Stomach (tissue), 9 donors: ENCODE measurements around the gene SARDH. TPM values are rescaled to one million over a fixed set of nuclear protein-coding genes. Genes with fewer than 3 reads are reported as not detected.

Experiments
- DNase-seq, 2 donors: peaks; one replicate each; pipeline versions ENCODE4 v3.0.0 to v3.0.0-alpha.2; 2013 to 2019
- H3K27ac ChIP-seq, 5 donors: fragments of 200-600 bp in 4 of 5; sonication (generic) in 4 of 5; one replicate each; pipeline ENCODE4 v1.5.1; 2013 to 2019; ENCODE audit warnings: mild to moderate bottlenecking in 1 of 5, moderate library complexity in 1 of 5
- H3K27me3 ChIP-seq, 3 donors: fragments of 200-600 bp; sonication (generic); one replicate each; pipeline ENCODE4 v1.5.1; 2017 to 2019; ENCODE audit warnings: mixed run types in 1 of 3
- H3K36me3 ChIP-seq, 4 donors: fragments of 200-600 bp; sonication (generic); 1 replicate in 3 of 4; 2 replicates in 1 of 4; pipeline ENCODE4 v1.5.1; 2016 to 2019
- H3K4me1 ChIP-seq, 4 donors: fragments of 200-600 bp; sonication (generic); one replicate each; pipeline ENCODE4 v1.5.1; 2016 to 2019
- H3K4me3 ChIP-seq, 4 donors: fragments of 200-600 bp; sonication (generic) in 3 of 4; one replicate each; pipeline ENCODE4 v1.5.1; 2016 to 2019; ENCODE audit warnings: mild to moderate bottlenecking in 1 of 4
- H3K9me3 ChIP-seq, 4 donors: fragments of 200-600 bp; sonication (generic); one replicate each; pipeline ENCODE4 v1.5.1; 2016 to 2019
- EP300 ChIP-seq: sonication (generic); formaldehyde crosslinking; IDR thresholded peaks from one replicate; pipeline ENCODE4 v1.6.1; 2017; ENCODE audit warnings: antibody characterized with exemption
- POLR2A ChIP-seq, 4 donors: fragments of 450-650 bp; IDR thresholded peaks; one replicate each; pipeline ENCODE4 v1.6.1; 2016; ENCODE audit warnings: antibody characterized with exemption in 4 of 4, control low read depth in 2 of 4, mild to moderate bottlenecking in 1 of 4, moderate library complexity in 1 of 4
- POLR2AphosphoS5 ChIP-seq, 3 donors: sonication (generic); formaldehyde crosslinking; IDR thresholded peaks; one replicate each; pipeline ENCODE4 v1.6.1; 2016; ENCODE audit warnings: antibody characterized with exemption in 3 of 3
- WGBS, 5 donors: extraction: QIAGEN DNeasy Blood & Tissue Kit in 3 of 5; methylation state at CpG; one replicate each; pipeline versions ENCODE4 v1.1.5 to v1.1.7; 2013 to 2018; 5-methylcytosine and 5-hydroxymethylcytosine counted together
- intact Hi-C: fragments of 100-400 bp; cut with DNase I; formaldehyde crosslinking; loops from one replicate; pipeline ENCODE4 v1.15.1; 2023; ENCODE audit warnings: low total_unique reads
- polyA plus RNA-seq, 3 donors: library from polyadenylated mRNA; stranded (reverse); fragments of 200-250 nt; gene quantifications; one replicate each; pipeline ENCODE4 v1.2.3, GENCODE V29; 2013
- total RNA-seq, 5 donors: library from RNA; depleted of rRNA; stranded (reverse); fragments of >200 nt; gene quantifications; one replicate each; pipeline versions ENCODE4 v1.1.0 to v1.2.3, GENCODE V29; 2014 to 2016
- TF ChIP-seq, protein P1 (sequence below), 7 experiments: fragments of 450-650 bp in 4 of 7; fragments of 200-600 bp in 3 of 7; sonication (generic) in 3 of 7; IDR thresholded peaks; one replicate each; pipeline ENCODE4 v1.5.1; 2016 to 2019; ENCODE audit warnings: antibody characterized with exemption in 7 of 7, control low read depth in 2 of 7, mild to moderate bottlenecking in 1 of 7
- donor health status: healthy with polysubstance abuse.
- donor health status: Bipolar disorder and iron deficiency.
- donor health status: healthy.

SARDH gene
- total and polyA plus RNA-seq, 8 donors: 0.76 to 15.2 (median 2.6) TPM; not detected in 1

DNA sequence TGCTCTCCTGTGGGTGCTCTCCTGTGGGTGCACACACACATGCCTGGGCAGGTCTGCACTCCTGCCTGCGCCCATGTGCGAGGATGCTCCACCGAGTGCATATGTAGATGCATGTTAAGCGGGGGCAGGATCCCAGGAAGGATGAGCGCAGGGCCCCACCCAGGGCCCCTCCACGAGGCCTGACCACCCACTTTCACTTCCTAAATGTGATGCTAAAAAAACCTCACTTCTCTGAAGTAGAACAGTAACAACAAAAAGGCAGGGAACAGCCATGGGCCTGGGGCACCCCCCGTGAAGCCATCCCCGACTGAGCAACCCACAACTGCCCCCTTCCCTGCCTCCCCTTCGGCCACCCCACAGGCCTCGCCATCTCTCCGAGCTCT, 48.2 kb upstream of the SARDH start:
- intact Hi-C loops: loop anchor here (10.0 kb wide), 1 partner anchor 308 kb away; no protein-coding TSS in a partner anchor
- TF ChIP-seq POLR2AphosphoS5 (IDR thresholded peaks at IDR 0.05): no peak
- TF ChIP-seq POLR2A (IDR thresholded peaks at IDR 0.05): no peak
- TF ChIP-seq, protein P1, sequence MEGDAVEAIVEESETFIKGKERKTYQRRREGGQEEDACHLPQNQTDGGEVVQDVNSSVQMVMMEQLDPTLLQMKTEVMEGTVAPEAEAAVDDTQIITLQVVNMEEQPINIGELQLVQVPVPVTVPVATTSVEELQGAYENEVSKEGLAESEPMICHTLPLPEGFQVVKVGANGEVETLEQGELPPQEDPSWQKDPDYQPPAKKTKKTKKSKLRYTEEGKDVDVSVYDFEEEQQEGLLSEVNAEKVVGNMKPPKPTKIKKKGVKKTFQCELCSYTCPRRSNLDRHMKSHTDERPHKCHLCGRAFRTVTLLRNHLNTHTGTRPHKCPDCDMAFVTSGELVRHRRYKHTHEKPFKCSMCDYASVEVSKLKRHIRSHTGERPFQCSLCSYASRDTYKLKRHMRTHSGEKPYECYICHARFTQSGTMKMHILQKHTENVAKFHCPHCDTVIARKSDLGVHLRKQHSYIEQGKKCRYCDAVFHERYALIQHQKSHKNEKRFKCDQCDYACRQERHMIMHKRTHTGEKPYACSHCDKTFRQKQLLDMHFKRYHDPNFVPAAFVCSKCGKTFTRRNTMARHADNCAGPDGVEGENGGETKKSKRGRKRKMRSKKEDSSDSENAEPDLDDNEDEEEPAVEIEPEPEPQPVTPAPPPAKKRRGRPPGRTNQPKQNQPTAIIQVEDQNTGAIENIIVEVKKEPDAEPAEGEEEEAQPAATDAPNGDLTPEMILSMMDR (IDR thresholded peaks at IDR 0.05): no peak
- no peak for TF ChIP-seq EP300
- no peak overlapping the region for H3K4me3 ChIP-seq
- DNase-seq: no peak
- H3K4me1 ChIP-seq: peaks cover 8 to 34% (median 31%) of the 10 kb centered on the region in 4 donors
- H3K9me3 ChIP-seq: no peaks in the 10 kb centered on the region
- peaks cover 0 to 51% (median 22%) of the 10 kb centered on the region in 4 donors for H3K36me3 ChIP-seq
- WGBS, 5 donors: 82 to 92% (median 88%) methylated on average over 8 to 11 of the region's 11 CpGs
- H3K27ac ChIP-seq: no peak overlapping the region
- H3K27me3 ChIP-seq: no peaks in the 10 kb centered on the region

DNA sequence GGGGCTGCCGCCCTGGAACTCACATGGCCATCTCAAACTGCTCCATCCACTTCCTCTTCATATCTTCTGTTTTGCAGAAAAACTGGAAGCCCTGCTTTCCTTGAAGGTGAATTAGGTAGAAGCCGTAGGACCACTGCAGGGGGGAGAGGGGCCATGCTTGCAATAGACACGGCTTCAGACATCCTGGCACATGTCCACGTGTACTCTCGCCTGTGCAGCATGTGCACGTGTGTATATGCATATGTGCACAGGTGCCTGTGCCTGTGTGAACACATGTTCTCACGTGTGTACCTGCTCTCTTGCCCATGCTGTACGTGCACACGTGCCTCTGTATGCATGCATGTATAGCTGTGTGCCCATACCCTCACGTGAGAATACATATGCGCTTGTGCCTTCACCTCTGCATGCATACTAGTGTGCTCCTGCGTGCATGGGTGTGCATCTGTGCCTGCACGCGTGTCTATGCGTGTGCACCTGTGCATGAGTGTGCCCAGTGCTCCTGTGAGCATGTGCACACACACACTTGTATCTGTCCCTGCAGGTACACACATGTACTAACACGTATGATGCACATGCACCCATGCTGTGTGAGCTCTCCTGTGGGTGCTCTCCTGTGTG, 47.7 kb upstream of the SARDH start:
- DNase-seq: no peak
- Histone ChIP-seq H3K9me3 (no peaks in the 10 kb centered on the region), H3K27ac (no peak overlapping the region), H3K27me3 (no peaks in the 10 kb centered on the region), H3K4me1 (peaks cover 8 to 34% (median 31%) of the 10 kb centered on the region in 4 donors), H3K4me3 (no peak overlapping the region), H3K36me3 (peaks cover 0 to 50% (median 17%) of the 10 kb centered on the region in 4 donors)
- TF ChIP-seq, protein P1 (IDR thresholded peaks at IDR 0.05): no peak
- no peak for TF ChIP-seq POLR2A (IDR thresholded peaks at IDR 0.05)
- no peak for TF ChIP-seq POLR2AphosphoS5 (IDR thresholded peaks at IDR 0.05)
- TF ChIP-seq EP300: no peak
- intact Hi-C loops: loop anchor here (10.0 kb wide), 1 partner anchor 309 kb away; no protein-coding TSS in a partner anchor
- 88 to 92% (median 91%) methylated on average over 16 of the region's 16 CpGs for WGBS, 5 donors

DNA sequence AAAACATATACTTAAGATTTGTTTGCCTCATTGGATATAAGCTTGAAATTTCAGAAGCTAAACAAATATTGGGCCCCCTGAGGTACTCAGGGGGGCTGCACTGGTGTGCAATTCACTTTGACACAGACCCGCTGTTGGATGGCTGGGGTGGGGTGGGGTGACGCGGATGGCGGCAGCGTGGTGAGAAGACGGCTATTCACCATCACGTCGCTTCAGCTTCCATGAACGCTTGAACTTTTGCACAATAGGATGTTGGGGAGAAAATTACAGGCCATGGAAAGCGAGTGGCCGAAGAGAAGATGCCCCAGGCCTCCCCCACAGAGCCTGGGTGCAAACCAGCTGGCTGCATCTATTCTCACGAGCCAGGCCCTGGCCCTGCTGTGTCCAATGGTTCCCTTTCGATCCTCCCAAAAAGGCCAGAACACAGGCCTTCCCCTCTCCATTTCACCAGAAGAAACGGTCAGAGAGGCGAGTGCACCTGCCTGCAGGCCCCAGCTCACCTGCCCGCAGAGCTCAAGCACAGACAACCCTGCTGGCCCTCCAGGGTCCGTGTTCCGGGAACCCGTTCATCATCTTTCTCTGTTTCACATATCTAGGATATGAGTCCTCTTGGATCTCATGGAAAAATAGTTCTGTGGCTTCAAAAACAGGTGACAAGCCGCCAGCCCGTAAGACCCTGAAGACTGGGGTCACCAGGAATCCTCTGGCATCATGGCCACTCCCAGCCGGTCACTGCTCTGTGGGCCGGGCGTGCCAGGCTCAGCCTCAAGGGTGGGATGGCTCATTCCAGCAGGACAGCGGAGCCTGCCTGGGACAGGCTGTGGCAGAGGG, 46.8 kb upstream of the SARDH start:
- intact Hi-C loops: loop anchor here (10.0 kb wide), 1 partner anchor 310 kb away; no protein-coding TSS in a partner anchor
- no peaks in the 10 kb centered on the region for H3K27me3 ChIP-seq
- peaks cover 8 to 31% (median 28%) of the 10 kb centered on the region in 4 donors for H3K4me1 ChIP-seq
- peaks cover 0 to 49% (median 12%) of the 10 kb centered on the region in 4 donors for H3K36me3 ChIP-seq
- no peak overlapping the region for H3K4me3 ChIP-seq
- no peak overlapping the region for H3K27ac ChIP-seq
- no peak for DNase-seq
- 94 to 96% (median 95%) methylated on average over 24 to 25 of the region's 25 CpGs for WGBS, 5 donors
- TF ChIP-seq POLR2A (IDR thresholded peaks at IDR 0.05): no peak
- TF ChIP-seq, protein P1 (IDR thresholded peaks at IDR 0.05): no peak
- H3K9me3 ChIP-seq: no peaks in the 10 kb centered on the region

DNA sequence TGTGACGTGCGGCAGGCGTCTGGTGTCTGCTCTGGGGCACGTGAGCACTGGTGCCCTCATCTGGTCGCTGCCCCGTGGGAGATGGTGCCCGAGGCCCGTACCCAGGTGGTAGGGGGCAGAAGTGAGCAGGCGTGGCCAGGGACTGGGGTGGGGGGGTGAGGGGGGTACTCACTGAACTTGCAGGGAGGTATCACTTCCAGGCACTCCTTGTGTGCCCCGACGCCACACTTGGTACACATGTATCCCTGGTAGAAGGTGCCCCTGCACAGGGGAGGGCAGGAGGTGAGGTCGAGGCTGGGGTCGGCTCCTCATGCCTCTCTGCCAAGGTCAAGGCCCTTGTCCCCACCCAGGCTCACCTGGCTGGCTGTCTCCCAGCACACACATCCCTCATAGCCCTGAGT, 45.2 kb upstream of the SARDH start:
- H3K36me3 ChIP-seq: peaks cover 9 to 63% (median 26%) of the 10 kb centered on the region in 4 donors
- DNase-seq: no peak
- H3K4me3 ChIP-seq: no peak overlapping the region
- peaks cover 1 to 15% (median 12%) of the 10 kb centered on the region in 4 donors for H3K4me1 ChIP-seq
- H3K27ac ChIP-seq: no peak overlapping the region
- no peaks in the 10 kb centered on the region for H3K9me3 ChIP-seq
- intact Hi-C loops: loop anchor here (10.0 kb wide), 1 partner anchor 311 kb away; no protein-coding TSS in a partner anchor
- 64 to 100% (median 72%) methylated on average over 3 to 13 of the region's 13 CpGs for WGBS, 5 donors
- TF ChIP-seq POLR2AphosphoS5 (IDR thresholded peaks at IDR 0.05) (no peak), POLR2A (IDR thresholded peaks at IDR 0.05) (no peak), EP300 (no peak)
- TF ChIP-seq, protein P1 (IDR thresholded peaks at IDR 0.05): no peak
- no peaks in the 10 kb centered on the region for H3K27me3 ChIP-seq
